K562 (cell line): ENCODE measurements around the gene FCGR2B. TPM values are rescaled to one million over a fixed set of nuclear protein-coding genes. Genes with fewer than 3 reads are reported as not detected.
"Not testable (repeated sequence)": the region's sequence is repeated elsewhere in the genome, so short reads cannot be mapped to it uniquely, and the experiment has no call there.

ENCODE experiments used
- ATAC-seq: fragments of 200-7000 bp; cut with Tn5 transposase; 3 replicates; pipeline ENCODE4 v1.9.1; 2020; ENCODE audit warnings: moderate library complexity
- BruUV-seq: library from RNA; stranded (reverse); fragments of 400-500 nt; replicated peaks from 2 replicates; lab custom pipeline; 2021; lab: Mats Ljungman, UMichigan
- CTCF ChIA-PET: fragments of 300-600 bp; formaldehyde crosslinking; extraction: SDS; loops from one replicate; lab custom pipeline; 2021; ENCODE audit warnings: low intra/inter-chr PET ratio; lab: Yijun Ruan, JAX
- POLR2A ChIA-PET: fragments of 300-600, 350-650 bp; sonication (Branson Sonifier 250); formaldehyde crosslinking; extraction: SDS; loops from one replicate; lab custom pipeline; 2021; ENCODE audit warnings: antibody characterized with exemption, inconsistent platforms; lab: Yijun Ruan, JAX
- DNase-seq, 4 experiments: peaks; one replicate each; pipeline versions ENCODE4 v3.0.0 to v3.0.0-alpha.2; 2011 to 2018; ENCODE audit warnings: low spot score in 3 of 4, mixed read lengths in 3 of 4; ENCODE audit errors: extremely low read depth in 1 of 4
- FAIRE-seq: peaks from 2 replicates; lab custom pipeline; 2011; peaks lifted over from hg19 to GRCh38; lab: Jason Lieb, UNC
- H2AFZ ChIP-seq: 2 replicates; pipeline ENCODE4 v1.6.0; 2011; ENCODE audit warnings: low read depth, low read length, control low read depth, inconsistent platforms
- H3K27ac ChIP-seq: fragments of 200-600 bp; 3 replicates; pipeline ENCODE4 v1.8.0; 2011; ENCODE audit warnings: low read depth, mild to moderate bottlenecking, control low read depth, inconsistent platforms, low read length, moderate library complexity, mixed read lengths; ENCODE audit errors: extremely low read depth
- H3K27me3 ChIP-seq, 2 experiments: fragments of 300-600 bp in 1 of 2; 2 replicates in 1 of 2; 3 replicates in 1 of 2; pipeline versions ENCODE4 v1.6.0 to v1.8.0; 2011; ENCODE audit warnings: inconsistent platforms in 2 of 2, low read length in 2 of 2, mild to moderate bottlenecking in 1 of 2, mixed read lengths in 1 of 2, moderate library complexity in 1 of 2; ENCODE audit not compliant: control insufficient read depth in 2 of 2, insufficient read depth in 2 of 2
- H3K36me3 ChIP-seq: fragments of 300-600 bp; 3 replicates; pipeline ENCODE4 v1.8.0; 2011; ENCODE audit warnings: mild to moderate bottlenecking, low read length, inconsistent platforms; ENCODE audit not compliant: control insufficient read depth, insufficient read depth
- H3K4me1 ChIP-seq, 2 experiments: fragments of 200-600 bp in 1 of 2; replicated peaks in 1 of 2; 2 replicates in 1 of 2; 3 replicates in 1 of 2; pipeline versions ENCODE4 v1.5.1 to v1.8.0; 2011; ENCODE audit warnings: inconsistent platforms in 2 of 2, low read length in 2 of 2, mild to moderate bottlenecking in 1 of 2, mixed read lengths in 1 of 2, moderate library complexity in 1 of 2; ENCODE audit not compliant: control insufficient read depth in 2 of 2, insufficient read depth in 2 of 2
- H3K4me2 ChIP-seq: 2 replicates; pipeline ENCODE4 v1.6.1; 2011; ENCODE audit warnings: low read length, control low read depth, inconsistent platforms, mixed read lengths; ENCODE audit not compliant: insufficient read depth
- H3K4me3 ChIP-seq: fragments of 200-600 bp; sonication (generic), shearing (Covaris generic); 2 replicates; pipeline ENCODE4 v1.5.1; 2016; ENCODE audit warnings: control low read depth, inconsistent platforms
- H3K79me2 ChIP-seq: fragments of 200-600 bp; 3 replicates; pipeline ENCODE4 v1.8.0; 2011; ENCODE audit warnings: low read length, inconsistent platforms; ENCODE audit not compliant: control insufficient read depth, insufficient read depth
- H3K9ac ChIP-seq, 2 experiments: 2 replicates each; pipeline versions ENCODE4 v1.6.0 to v1.6.1; 2011; ENCODE audit warnings: low read depth in 2 of 2, low read length in 2 of 2, control low read depth in 1 of 2, inconsistent platforms in 1 of 2, mild to moderate bottlenecking in 1 of 2, mixed read lengths in 1 of 2; ENCODE audit not compliant: insufficient read depth in 1 of 2
- H3K9me1 ChIP-seq: one replicate; pipeline ENCODE4 v1.6.0; 2011; ENCODE audit warnings: inconsistent platforms, mild to moderate bottlenecking, low read length, moderate library complexity; ENCODE audit not compliant: control insufficient read depth, insufficient read depth
- H3K9me3 ChIP-seq: replicated peaks from 2 replicates; pipeline ENCODE4 v1.5.1; 2011; ENCODE audit warnings: low read depth, low read length, inconsistent platforms; ENCODE audit not compliant: control insufficient read depth, insufficient read depth
- H4K20me1 ChIP-seq: replicated peaks from 2 replicates; pipeline ENCODE4 v1.6.1; 2011; ENCODE audit warnings: low read length, inconsistent platforms, mixed read lengths; ENCODE audit not compliant: control insufficient read depth, insufficient read depth
- NR2C2 ChIP-seq, 2 experiments: fragments of 200-800 bp in 1 of 2; sonication (Bioruptor generic) in 1 of 2; sonication (generic) in 1 of 2; formaldehyde crosslinking in 1 of 2; IDR thresholded peaks; 2 replicates each; pipeline versions ENCODE4 v1.6.1 to v1.8.0; 2016 to 2022; ENCODE audit warnings: mild to moderate bottlenecking in 1 of 2, missing compliant biosample characterization in 1 of 2, missing genetic modification characterization in 1 of 2, missing genetic modification reagents in 1 of 2
- SRF ChIP-seq, 2 experiments: fragments of 250-450, 450-650 bp in 1 of 2; sonication (Bioruptor Pico) in 1 of 2; sonication (generic) in 1 of 2; formaldehyde crosslinking; IDR thresholded peaks; 2 replicates each; pipeline versions ENCODE4 v1.5.0 to v1.5.1; 2020 to 2022; ENCODE audit warnings: mild to moderate bottlenecking in 1 of 2, missing genetic modification reagents in 1 of 2
- ZBTB11 ChIP-seq, 3 experiments: fragments of 200-800 bp in 1 of 3; fragments of 250-450 bp in 1 of 3; fragments of 450-650 bp in 1 of 3; sonication (Bioruptor Pico) in 1 of 3; sonication (Bioruptor generic) in 1 of 3; formaldehyde crosslinking in 1 of 3; IDR thresholded peaks; 2 replicates each; pipeline versions ENCODE4 v1.6.1 to v1.8.0; 2016 to 2022; ENCODE audit warnings: mild to moderate bottlenecking in 2 of 3, missing genetic modification characterization in 2 of 3, missing compliant biosample characterization in 1 of 3, moderate library complexity in 1 of 3
- ZKSCAN8 ChIP-seq: fragments of 200-800 bp; sonication (Bioruptor generic); IDR thresholded peaks from 2 replicates; pipeline ENCODE4 v1.6.1; 2016; ENCODE audit warnings: missing genetic modification characterization, missing compliant biosample characterization
- ZNF175 ChIP-seq: fragments of 200-800 bp; sonication (Bioruptor generic); IDR thresholded peaks from 2 replicates; pipeline ENCODE4 v1.6.1; 2016; ENCODE audit warnings: low read depth, mild to moderate bottlenecking, missing genetic modification characterization, missing compliant biosample characterization
- ZNF639 ChIP-seq, 2 experiments: fragments of 200-800 bp in 1 of 2; sonication (Bioruptor generic) in 1 of 2; sonication (generic) in 1 of 2; formaldehyde crosslinking in 1 of 2; IDR thresholded peaks in 1 of 2; conservative IDR thresholded peaks in 1 of 2; 2 replicates each; pipeline versions ENCODE4 v1.5.0 to v1.6.1; 2016 to 2020; ENCODE audit warnings: missing compliant biosample characterization in 1 of 2, missing genetic modification characterization in 1 of 2, missing genetic modification reagents in 1 of 2
- ZNF644 ChIP-seq: fragments of 200-800 bp; sonication (Bioruptor generic); IDR thresholded peaks from 2 replicates; pipeline ENCODE4 v1.6.1; 2016; ENCODE audit warnings: low read depth, missing genetic modification characterization, missing compliant biosample characterization
- ZNF766 ChIP-seq: fragments of 200-800 bp; sonication (Bioruptor generic); conservative IDR thresholded peaks from 2 replicates; pipeline ENCODE4 v1.6.1; 2016; ENCODE audit warnings: missing genetic modification characterization, missing compliant biosample characterization
- WGBS: fragments of 100-300 bp; shearing (Covaris generic); methylation state at CpG from one replicate; pipeline ENCODE4 v1.1.6; 2016; ENCODE audit warnings: low coverage, mixed read lengths; ENCODE audit not compliant: insufficient coverage; ENCODE audit errors: missing lambda C conversion rate; 5-methylcytosine and 5-hydroxymethylcytosine counted together
- in situ Hi-C: fragments of 300-500 bp; cut with MboI; formaldehyde crosslinking; loops from 4 replicates; pipeline ENCODE4 v1.15.0; 2018; ENCODE audit warnings: inconsistent platforms, mixed read lengths
- intact Hi-C: fragments of 100-400 bp; cut with micrococcal nuclease; formaldehyde crosslinking; loops from 2 replicates; pipeline ENCODE4 v1.14.2; 2022
- polyA plus RNA-seq, 8 experiments: library from polyadenylated mRNA; depleted of rRNA in 4 of 8; stranded (reverse) in 5 of 8; unstranded in 3 of 8; fragments of >200 nt; fragmentation: Nextera tagmentation in 2 of 8; fragmentation: Illumina TruSeq in 1 of 8; extraction: Ambion mirVana in 2 of 8; extraction: Trizol in 1 of 8; gene quantifications; 2 replicates each; pipeline versions ENCODE4 v1.2.1 to v1.2.3, GENCODE V29; 2011 to 2014; ENCODE audit warnings: inconsistent platforms in 1 of 8, missing spikeins in 1 of 8
- total RNA-seq, 7 experiments: library from RNA; depleted of rRNA in 6 of 7; stranded (reverse); fragments of >200 nt in 6 of 7; fragmentation: Illumina TruSeq in 2 of 7; extraction: Trizol in 2 of 7; gene quantifications; 2 replicates each; pipeline versions ENCODE4 v1.2.1 to v1.2.3, GENCODE V29; 2011 to 2021; ENCODE audit warnings: low replicate concordance in 1 of 7

The FCGR2B gene
- total and polyA plus RNA-seq, 9 of the 15 experiments (the other 6 are each of a cell fraction or from before 2014, with no cell fraction given), result 1.7 to 8.9 (median 3.9) TPM

- intact Hi-C loops; H3K4me2 ChIP-seq; BruUV-seq; CTCF ChIA-PET; POLR2A ChIA-PET; H4K20me1 ChIP-seq; H2AFZ ChIP-seq; H3K9me3 ChIP-seq; H3K27ac ChIP-seq; H3K4me3 ChIP-seq; H3K9ac ChIP-seq; H3K9me1 ChIP-seq; H3K36me3 ChIP-seq; H3K79me2 ChIP-seq; H3K27me3 ChIP-seq; TF ChIP-seq NR2C2 (CRISPR knock-in tag; IDR thresholded peaks at IDR 0.05): not testable (repeated sequence)
- peaks cover 4 to 29% of the 10 kb centered on the region in 2 experiments; a peak in 4 of 5 replicates for H3K4me1 ChIP-seq
- 0% methylated on average over 1 of the region's 2 CpGs for WGBS
- in situ Hi-C loops, result loop anchor here (5.0 kb wide), 1 partner anchor 82 kb away; no protein-coding TSS in a partner anchor
- ATAC-seq, result 0 out of 3 replicates have a peak, but pooled peaks have one; percentile 9
- TF ChIP-seq ZBTB11 (CRISPR knock-in tag; IDR thresholded peaks at IDR 0.05) (peak in 1 of 3 experiments; percentile 60; a peak in 1 of 6 replicates), ZNF175 (CRISPR knock-in tag) (0 out of 2 replicates have a peak, but pooled peaks have one; percentile 28), ZKSCAN8 (CRISPR knock-in tag) (peak; percentile 30; the same call in 1 of the 2 replicates), SRF (CRISPR knock-in tag; IDR thresholded peaks at IDR 0.05) (peak in 1 of 2 experiments; percentile 80; a peak in 2 of 4 replicates), NR2C2 (tag; IDR thresholded peaks at IDR 0.05) (0 out of 2 replicates have a peak, but pooled peaks have one; percentile 7), ZNF766 (peak; percentile 56; the same call in 1 of the 2 replicates), ZNF639 (CRISPR knock-in tag; conservative IDR thresholded peaks at IDR 0.05 in 1 of 2, IDR thresholded peaks at IDR 0.05 in 1 of 2) (peak in 1 of 2 experiments; percentile 64; a peak in 2 of 4 replicates), ZNF644 (0 out of 2 replicates have a peak, but pooled peaks have one; percentile 27)
- peak in 1 of 4 experiments; percentile 53 for DNase-seq
- peak; percentile 29 for FAIRE-seq
Measured at GRCh38 chr1:161639203-161639602, 23.7 kb upstream of the FCGR2B start.
